Bronchial epithelial cell (primary cell): ENCODE data around the gene ZXDC. TPM values are rescaled to one million over a fixed set of nuclear protein-coding genes. Genes with fewer than 3 reads are reported as not detected.

Experiments used
- DNase-seq: peaks from one replicate; pipeline ENCODE4 v3.0.0-alpha.2; 2010; ENCODE audit warnings: low read depth
- FAIRE-seq: peaks from 2 replicates; lab custom pipeline; 2011; peaks lifted over from hg19 to GRCh38; lab: Jason Lieb, UNC
- H3K27me3 ChIP-seq: 2 replicates; pipeline ENCODE4 v1.5.1; 2011; ENCODE audit warnings: low read length; ENCODE audit not compliant: control insufficient read depth, insufficient read depth
- H3K36me3 ChIP-seq: 2 replicates; pipeline ENCODE4 v1.5.1; 2011; ENCODE audit warnings: low read length; ENCODE audit not compliant: control insufficient read depth, insufficient read depth
- H3K4me3 ChIP-seq: 2 replicates; pipeline ENCODE4 v1.5.1; 2011; ENCODE audit warnings: mild to moderate bottlenecking, low read depth, low read length, control low read depth
- total RNA-seq: library from RNA; depleted of rRNA; stranded (reverse); fragments of >200 nt; gene quantifications from 2 replicates; pipeline ENCODE4 v1.2.1, GENCODE V29; 2014
- TF ChIP-seq, protein P1 (sequence below): IDR thresholded peaks from 2 replicates; pipeline ENCODE4 v1.5.1; 2011; ENCODE audit warnings: mild to moderate bottlenecking, moderate library complexity, low read length, control low read depth, inconsistent platforms; ENCODE audit not compliant: insufficient read depth, severe bottlenecking

The ZXDC gene
- total RNA-seq, 1 donor from 2014 or later: 21.9 TPM

DNA sequence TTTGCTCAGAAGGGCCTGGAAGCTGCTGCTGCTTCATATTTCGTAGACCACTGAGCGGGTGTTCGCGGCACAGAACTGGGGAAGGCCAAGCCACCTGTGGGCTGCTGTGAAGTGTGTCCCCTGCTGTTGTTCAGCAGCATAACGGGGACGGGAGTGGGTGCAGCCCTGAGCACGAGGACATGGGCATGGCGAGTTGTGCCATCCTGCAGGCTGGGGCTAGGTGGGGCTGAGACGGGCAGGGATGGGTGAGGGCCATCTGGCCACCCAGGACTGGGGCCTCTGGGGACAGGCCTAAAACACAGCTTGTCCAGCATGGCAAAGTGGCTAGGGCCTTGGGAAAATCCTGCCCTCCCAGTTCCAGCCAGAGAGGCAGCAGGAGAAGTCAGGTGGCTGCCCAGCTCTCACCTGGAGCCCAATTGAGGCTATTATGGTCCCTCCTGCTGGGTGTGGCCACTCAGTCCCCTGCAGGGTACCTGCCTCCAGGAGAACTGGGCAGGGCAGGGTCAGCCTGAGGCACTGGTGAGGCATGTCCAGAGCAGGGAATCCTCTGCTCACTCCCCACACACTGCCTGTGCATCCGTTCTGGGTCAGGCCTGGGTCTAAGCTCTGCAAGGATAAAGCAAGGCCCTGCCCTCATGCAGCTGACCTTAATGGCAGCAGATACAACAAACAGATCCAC is 51.5 kb downstream of the ZXDC start:
- H3K4me3 ChIP-seq: no peak overlapping the region
- DNase-seq: no peak
- no peaks in the 10 kb centered on the region for H3K36me3 ChIP-seq
- H3K27me3 ChIP-seq: peaks cover under 1% of the 10 kb centered on the region
- no peak for FAIRE-seq
- TF ChIP-seq, protein P1, sequence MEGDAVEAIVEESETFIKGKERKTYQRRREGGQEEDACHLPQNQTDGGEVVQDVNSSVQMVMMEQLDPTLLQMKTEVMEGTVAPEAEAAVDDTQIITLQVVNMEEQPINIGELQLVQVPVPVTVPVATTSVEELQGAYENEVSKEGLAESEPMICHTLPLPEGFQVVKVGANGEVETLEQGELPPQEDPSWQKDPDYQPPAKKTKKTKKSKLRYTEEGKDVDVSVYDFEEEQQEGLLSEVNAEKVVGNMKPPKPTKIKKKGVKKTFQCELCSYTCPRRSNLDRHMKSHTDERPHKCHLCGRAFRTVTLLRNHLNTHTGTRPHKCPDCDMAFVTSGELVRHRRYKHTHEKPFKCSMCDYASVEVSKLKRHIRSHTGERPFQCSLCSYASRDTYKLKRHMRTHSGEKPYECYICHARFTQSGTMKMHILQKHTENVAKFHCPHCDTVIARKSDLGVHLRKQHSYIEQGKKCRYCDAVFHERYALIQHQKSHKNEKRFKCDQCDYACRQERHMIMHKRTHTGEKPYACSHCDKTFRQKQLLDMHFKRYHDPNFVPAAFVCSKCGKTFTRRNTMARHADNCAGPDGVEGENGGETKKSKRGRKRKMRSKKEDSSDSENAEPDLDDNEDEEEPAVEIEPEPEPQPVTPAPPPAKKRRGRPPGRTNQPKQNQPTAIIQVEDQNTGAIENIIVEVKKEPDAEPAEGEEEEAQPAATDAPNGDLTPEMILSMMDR: no peak

DNA sequence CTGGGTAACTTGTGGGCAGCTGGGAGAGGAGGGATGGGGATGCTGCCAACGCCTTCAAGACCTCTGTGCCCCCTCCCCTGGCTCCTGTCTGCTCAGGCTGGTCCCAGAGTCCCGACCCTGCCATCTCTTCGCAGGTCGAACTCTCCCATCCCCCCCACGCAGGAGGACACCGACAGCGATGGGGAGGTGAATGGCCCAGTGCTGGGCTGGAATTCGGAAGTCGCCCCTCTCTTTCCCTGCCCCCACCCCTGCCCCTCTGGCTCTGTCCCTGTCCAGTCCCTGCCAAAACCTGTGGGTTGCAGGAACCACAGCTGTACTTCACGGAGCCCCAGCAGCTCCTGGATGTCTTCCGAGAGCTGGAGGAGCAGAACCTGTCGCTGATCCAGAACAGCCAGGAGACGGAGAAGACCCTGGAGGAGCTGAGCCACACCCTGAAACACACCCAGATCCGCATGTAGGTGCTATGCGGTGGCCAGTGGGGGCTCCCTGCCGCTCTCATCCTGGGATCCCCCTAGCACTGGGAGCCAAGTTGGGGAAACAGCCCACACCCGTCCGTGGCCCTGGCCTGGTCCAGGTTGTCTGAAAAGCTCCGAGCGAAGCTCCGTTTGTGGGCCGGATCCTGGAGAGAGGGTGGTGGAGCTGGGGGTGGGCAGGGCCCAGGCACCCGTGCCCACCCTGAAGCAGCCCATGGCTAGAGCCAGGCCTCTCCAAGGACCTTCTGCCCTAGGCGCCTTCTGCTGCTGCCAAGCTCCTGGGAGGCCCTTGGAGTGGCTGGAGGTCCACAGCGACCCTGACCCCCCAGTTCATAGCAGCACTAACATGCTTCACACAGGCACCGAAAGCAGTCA is 52.3 kb downstream of the ZXDC start:
- H3K4me3 ChIP-seq: no peak overlapping the region
- peaks cover 4% of the 10 kb centered on the region for H3K27me3 ChIP-seq
- H3K36me3 ChIP-seq: no peaks in the 10 kb centered on the region
- TF ChIP-seq, protein P1: no peak
- no peak for DNase-seq
- no peak for FAIRE-seq

DNA sequence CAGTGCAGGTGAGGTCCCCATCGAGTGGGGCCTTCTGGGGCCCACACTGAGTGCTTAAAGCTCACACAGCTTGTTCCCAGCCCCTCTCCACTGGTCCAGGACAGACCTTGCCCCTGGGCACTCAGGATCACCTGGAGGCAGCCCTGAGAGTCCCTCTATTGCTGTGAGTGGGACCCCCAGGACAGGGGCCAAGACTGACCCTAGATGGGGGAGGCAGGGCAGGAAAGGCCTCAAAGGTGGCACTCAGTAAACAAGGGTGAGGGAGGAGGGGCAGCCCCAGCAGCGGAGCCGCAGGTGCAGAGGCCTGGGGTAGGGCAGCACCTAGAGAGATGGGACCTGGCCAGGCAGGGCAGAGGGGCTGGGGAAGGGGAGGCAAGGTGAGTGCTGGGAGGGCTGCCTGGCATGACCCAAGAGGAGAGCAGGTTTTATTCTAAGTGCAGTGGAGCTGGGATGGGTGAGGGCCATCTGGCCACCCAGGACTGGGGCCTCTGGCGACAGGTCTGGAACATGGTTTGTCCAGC is 53.1 kb downstream of the ZXDC start:
- H3K4me3 ChIP-seq: no peak overlapping the region
- TF ChIP-seq, protein P1: no peak
- FAIRE-seq: no peak
- H3K36me3 ChIP-seq: no peaks in the 10 kb centered on the region
- no peak for DNase-seq
- H3K27me3 ChIP-seq: peaks cover 8% of the 10 kb centered on the region

DNA sequence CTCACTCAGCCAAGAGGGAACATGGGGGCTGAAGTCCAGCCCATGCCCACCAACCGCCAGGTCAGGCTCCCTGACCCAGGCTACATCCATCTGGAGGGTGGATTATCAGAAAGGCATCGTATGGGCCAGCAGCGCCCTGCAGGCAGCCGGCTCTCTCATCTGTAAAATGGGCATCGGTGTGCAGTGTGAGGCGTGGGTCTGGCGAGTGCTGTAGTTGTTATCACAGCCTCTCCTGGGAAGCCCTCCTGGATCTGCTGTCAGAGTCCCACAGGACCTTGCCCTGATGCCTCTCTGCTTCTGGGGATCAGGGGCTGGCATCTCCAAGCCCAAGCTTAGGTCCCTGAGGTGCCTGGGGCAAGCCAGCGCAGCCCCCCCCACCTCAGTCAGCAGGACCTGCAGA is 53.6 kb downstream of the ZXDC start:
- DNase-seq: no peak
- no peak for FAIRE-seq
- H3K36me3 ChIP-seq: no peaks in the 10 kb centered on the region
- no peak overlapping the region for H3K4me3 ChIP-seq
- TF ChIP-seq, protein P1: no peak
- H3K27me3 ChIP-seq: peaks cover 8% of the 10 kb centered on the region

DNA sequence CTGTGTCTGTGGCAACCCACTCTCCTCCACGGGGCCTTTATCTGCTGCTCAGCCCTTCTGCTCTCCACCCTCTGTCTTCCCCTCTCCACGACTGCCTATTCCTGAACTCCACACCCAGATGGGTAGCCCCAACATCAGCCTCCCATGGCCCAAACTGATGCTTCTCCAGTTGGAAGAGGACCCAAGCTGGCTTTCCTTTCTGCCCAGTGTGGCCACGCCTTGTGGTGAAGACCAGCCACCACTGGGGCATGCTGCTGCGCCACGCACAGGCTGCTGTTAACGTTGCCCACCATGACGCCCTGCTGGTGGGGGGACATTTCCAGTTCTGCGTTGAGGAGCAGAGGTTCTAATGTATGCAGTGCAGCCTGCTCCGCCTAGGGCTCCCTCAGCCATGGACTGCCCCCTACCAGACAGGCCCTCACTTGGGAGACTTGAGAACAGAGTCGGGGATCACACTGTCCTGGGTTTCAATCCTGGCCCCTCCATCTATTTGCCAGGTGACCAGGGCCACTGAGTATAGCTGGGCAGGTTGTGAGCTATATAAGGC is 54.0 kb downstream of the ZXDC start:
- FAIRE-seq (no peak), DNase-seq (no peak)
- TF ChIP-seq, protein P1: no peak
- H3K36me3 ChIP-seq: no peaks in the 10 kb centered on the region
- no peak overlapping the region for H3K4me3 ChIP-seq
- peaks cover 8% of the 10 kb centered on the region for H3K27me3 ChIP-seq
